Keratinocyte (primary cell): ENCODE results near the gene USP47.

ENCODE experiments used
- CTCF ChIP-seq, 3 experiments: IDR thresholded peaks in 1 of 3; conservative IDR thresholded peaks in 1 of 3; optimal IDR thresholded peaks in 1 of 3; 2 replicates in 2 of 3; 3 replicates in 1 of 3; pipeline versions ENCODE3 to v1.5.1; 2011; ENCODE audit warnings: low read length in 3 of 3, mild to moderate bottlenecking in 3 of 3, moderate library complexity in 2 of 3, control low read depth in 1 of 3, inconsistent platforms in 1 of 3; ENCODE audit not compliant: insufficient read depth in 2 of 3; ENCODE audit errors: extremely low read depth in 1 of 3
- EZH2 ChIP-seq: IDR thresholded peaks from one replicate; pipeline ENCODE4 v1.6.1; 2012; ENCODE audit warnings: inconsistent platforms, mild to moderate bottlenecking, low read length, moderate library complexity

DNA sequence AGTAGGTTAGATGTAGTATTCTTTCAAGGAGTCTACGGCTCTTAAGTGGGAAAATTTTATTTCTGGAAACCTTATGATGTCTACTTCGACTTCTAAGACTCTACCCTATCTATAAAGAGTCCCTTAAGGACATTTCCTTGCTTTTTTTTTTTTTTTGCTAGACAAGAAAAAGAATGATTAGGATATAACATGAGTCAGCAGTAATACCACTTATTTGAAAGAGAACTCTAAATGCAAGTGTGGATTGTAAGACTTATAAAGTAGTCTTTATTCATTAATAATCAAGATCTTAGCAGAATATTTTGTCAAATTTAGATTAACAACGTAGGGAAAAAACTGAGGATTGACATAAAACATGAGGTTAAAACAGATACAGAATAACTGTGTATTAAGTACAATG is 95.7 kb downstream of the USP47 start:
- TF ChIP-seq CTCF (optimal IDR thresholded peaks at IDR 0.05 in 1 of 3, IDR thresholded peaks at IDR 0.05 in 1 of 3, conservative IDR thresholded peaks at IDR 0.05 in 1 of 3; ENCODE audit: extremely low read depth in 1 of 3, insufficient read depth in 2 of 3, low read length in 3 of 3) (no peak), EZH2 (no peak)
